GM12878 (cell line): Measurements from ENCODE around the gene INA. TPM values are rescaled to one million over a fixed set of nuclear protein-coding genes. Genes with fewer than 3 reads are reported as not detected.

Experiments
- ATAC-seq: fragments of 200-7000 bp; cut with Tn5 transposase; 3 replicates; pipeline ENCODE4 v1.9.1; 2020; ENCODE audit warnings: mild to moderate bottlenecking, moderate library complexity
- BruUV-seq: library from RNA; stranded (reverse); fragments of 400-500 nt; replicated peaks from 2 replicates; lab custom pipeline; 2021; lab: Mats Ljungman, UMichigan
- CTCF ChIA-PET: fragments of 300-600 bp; sonication (Branson Sonifier 250); formaldehyde crosslinking; extraction: SDS; loops from one replicate; lab custom pipeline; 2021; ENCODE audit warnings: inconsistent platforms; lab: Yijun Ruan, JAX
- POLR2A ChIA-PET: fragments of 350-600 bp; formaldehyde crosslinking; extraction: SDS; loops from one replicate; lab custom pipeline; 2021; ENCODE audit warnings: inconsistent platforms; lab: Charles Lee
- RAD21 ChIA-PET: fragments of 300-600 bp; sonication (Branson Sonifier 250); formaldehyde crosslinking; loops from one replicate; lab custom pipeline; 2023; ENCODE audit warnings: antibody characterized with exemption; ENCODE audit not compliant: unreplicated experiment; lab: Charles Lee
- SMC1A ChIA-PET: fragments of 300-600 bp; sonication (Branson Sonifier 250); formaldehyde crosslinking; loops from one replicate; lab custom pipeline; 2023; ENCODE audit not compliant: unreplicated experiment, uncharacterized antibody; lab: Charles Lee
- DNase-seq: peaks from one replicate; pipeline ENCODE4 v3.0.0-alpha.2; 2011; ENCODE audit warnings: low read depth, low spot score
- FAIRE-seq: peaks from 3 replicates; lab custom pipeline; 2011; peaks lifted over from hg19 to GRCh38; lab: Jason Lieb, UNC
- H2AFZ ChIP-seq: 2 replicates; pipeline ENCODE4 v1.6.0; 2011; ENCODE audit warnings: low read depth, low read length, control low read depth; ENCODE audit not compliant: control insufficient read depth
- H3K27ac ChIP-seq: 2 replicates; pipeline ENCODE4 v1.5.1; 2011; ENCODE audit warnings: control low read depth; ENCODE audit not compliant: control insufficient read depth, insufficient read depth
- H3K27me3 ChIP-seq, 2 experiments: replicated peaks in 1 of 2; 2 replicates each; pipeline versions ENCODE4 v1.6.0 to v1.6.1; 2011; ENCODE audit warnings: low read length in 1 of 2; ENCODE audit not compliant: control insufficient read depth in 2 of 2, insufficient read depth in 2 of 2
- H3K36me3 ChIP-seq, 2 experiments: 2 replicates each; pipeline ENCODE4 v1.5.1; 2011; ENCODE audit warnings: low read length in 1 of 2; ENCODE audit not compliant: control insufficient read depth in 2 of 2, insufficient read depth in 2 of 2
- H3K4me1 ChIP-seq: 2 replicates; pipeline ENCODE4 v1.6.1; 2011; ENCODE audit warnings: mild to moderate bottlenecking, low read length, moderate library complexity, mixed read lengths; ENCODE audit not compliant: control insufficient read depth, insufficient read depth
- H3K4me2 ChIP-seq: 2 replicates; pipeline ENCODE4 v1.6.0; 2011; ENCODE audit warnings: control low read depth; ENCODE audit not compliant: control insufficient read depth, insufficient read depth
- H3K4me3 ChIP-seq: fragments of 200-600 bp; sonication (generic); 2 replicates; pipeline ENCODE4 v1.5.1; 2016
- H3K79me2 ChIP-seq: 2 replicates; pipeline ENCODE4 v1.6.0; 2011; ENCODE audit warnings: low read length; ENCODE audit not compliant: control insufficient read depth, insufficient read depth
- H3K9ac ChIP-seq: 2 replicates; pipeline ENCODE4 v1.8.0; 2011; ENCODE audit warnings: low read length, control low read depth, mixed read lengths; ENCODE audit not compliant: control insufficient read depth, insufficient read depth
- H3K9me3 ChIP-seq: replicated peaks from 3 replicates; pipeline ENCODE4 v1.5.1; 2011; ENCODE audit warnings: mild to moderate bottlenecking, low read length; ENCODE audit not compliant: control insufficient read depth, insufficient read depth
- H4K20me1 ChIP-seq: 2 replicates; pipeline ENCODE4 v1.6.0; 2011; ENCODE audit not compliant: control insufficient read depth, insufficient read depth
- BMI1 ChIP-seq: fragments of 450-650 bp; IDR thresholded peaks from 2 replicates; pipeline ENCODE4 v1.6.1; 2016; ENCODE audit warnings: mild to moderate bottlenecking, moderate library complexity, borderline replicate concordance
- CHD1 ChIP-seq: IDR thresholded peaks from 2 replicates; pipeline ENCODE4 v1.6.1; 2012; ENCODE audit warnings: low read depth, low read length, improper control_type of control experiment
- CHD2 ChIP-seq: IDR thresholded peaks from 2 replicates; pipeline ENCODE4 v1.6.1; 2011; ENCODE audit warnings: low read depth, low read length, improper control_type of control experiment, borderline replicate concordance
- CREB1 ChIP-seq: IDR thresholded peaks from 2 replicates; pipeline ENCODE4 v1.6.1; 2012; ENCODE audit warnings: low read depth, mild to moderate bottlenecking, inconsistent platforms
- DPF2 ChIP-seq: fragments of 450-650 bp; IDR thresholded peaks from 2 replicates; pipeline ENCODE4 v1.6.1; 2017; ENCODE audit warnings: mild to moderate bottlenecking
- HSF1 ChIP-seq: fragments of 150-350 bp; IDR thresholded peaks from 2 replicates; pipeline ENCODE4 v1.6.1; 2014; ENCODE audit warnings: mild to moderate bottlenecking, low read depth, low read length
- MLLT1 ChIP-seq: fragments of 450-650 bp; IDR thresholded peaks from 2 replicates; pipeline ENCODE4 v1.6.1; 2016; ENCODE audit warnings: mild to moderate bottlenecking
- NFIC ChIP-seq: IDR thresholded peaks from 2 replicates; pipeline ENCODE4 v1.6.1; 2012; ENCODE audit warnings: low read depth, mild to moderate bottlenecking, inconsistent platforms, low read length, moderate library complexity
- PAX5 ChIP-seq: IDR thresholded peaks from 2 replicates; pipeline ENCODE4 v1.6.1; 2011; ENCODE audit warnings: low read depth, low read length, borderline replicate concordance
- SP1 ChIP-seq: IDR thresholded peaks from one replicate; pipeline ENCODE4 v1.6.1; 2011; ENCODE audit warnings: low read depth, low read length
- SRF ChIP-seq, 2 experiments: IDR thresholded peaks; 2 replicates each; pipeline ENCODE4 v1.6.1; 2011; ENCODE audit warnings: low read depth in 2 of 2, low read length in 2 of 2, mild to moderate bottlenecking in 1 of 2, moderate library complexity in 1 of 2
- STAT1 ChIP-seq: fragments of 450-650 bp; conservative IDR thresholded peaks from 2 replicates; pipeline ENCODE4 v1.6.1; 2014; ENCODE audit warnings: antibody characterized with exemption, mild to moderate bottlenecking
- YY1 ChIP-seq: IDR thresholded peaks from 2 replicates; pipeline ENCODE4 v1.6.1; 2011; ENCODE audit warnings: low read depth, mild to moderate bottlenecking, low read length
- ZNF24 ChIP-seq: fragments of 450-650 bp; IDR thresholded peaks from 2 replicates; pipeline ENCODE4 v1.6.1; 2017; ENCODE audit warnings: antibody characterized with exemption, mild to moderate bottlenecking
- ZNF687 ChIP-seq: fragments of 450-650 bp; IDR thresholded peaks from 2 replicates; pipeline ENCODE4 v1.6.1; 2017; ENCODE audit warnings: mild to moderate bottlenecking, moderate library complexity
- WGBS: methylation state at CpG from one replicate; pipeline ENCODE4 v1.1.6; 2016; ENCODE audit warnings: low lambda C conversion rate; ENCODE audit not compliant: insufficient replicate concordance, insufficient coverage; ENCODE audit errors: missing lambda C conversion rate; 5-methylcytosine and 5-hydroxymethylcytosine counted together
- in situ Hi-C: fragments of 300-500 bp; cut with MboI; formaldehyde crosslinking; loops from 9 replicates; pipeline ENCODE4 v1.14.3; 2018; ENCODE audit warnings: mixed read lengths
- intact Hi-C: fragments of 100-400 bp; cut with micrococcal nuclease; formaldehyde crosslinking; loops from one replicate; pipeline ENCODE4 v1.14.2; 2022; ENCODE audit not compliant: unreplicated experiment
- polyA plus RNA-seq, 11 experiments: library from polyadenylated mRNA; depleted of rRNA in 4 of 11; unstranded in 6 of 11; stranded (reverse) in 5 of 11; fragments of >200 nt; fragmentation: Nextera tagmentation in 4 of 11; fragmentation: Illumina TruSeq in 1 of 11; extraction: Ambion mirVana in 4 of 11; extraction: Trizol in 1 of 11; gene quantifications; 1 replicate in 1 of 11; 2 replicates in 10 of 11; pipeline versions ENCODE4 v1.2.1 to v1.2.3, GENCODE V29; 2011 to 2016; ENCODE audit warnings: inconsistent platforms in 2 of 11, missing spikeins in 2 of 11, low read depth in 1 of 11
- total RNA-seq, 4 experiments: library from RNA; depleted of rRNA in 3 of 4; stranded (reverse); fragments of >200 nt in 3 of 4; fragmentation: Illumina TruSeq in 1 of 4; extraction: Trizol in 1 of 4; gene quantifications; 2 replicates each; pipeline versions ENCODE4 v1.2.1 to v1.2.3, GENCODE V29; 2013 to 2021

INA gene
- total and polyA plus RNA-seq, 10 of the 15 experiments (the other 5 are each of a cell fraction or from before 2014, with no cell fraction given): 0.14 to 0.23 TPM; not detected in 8

- TF ChIP-seq CREB1: no peak
- TF ChIP-seq MLLT1: no peak
- no peak for TF ChIP-seq BMI1
- TF ChIP-seq DPF2: no peak
- no peak for TF ChIP-seq ZNF687
- no peak for TF ChIP-seq PAX5
Measured at GRCh38 chr10:103295374-103296015, 18.6 kb downstream of the INA start (continued).

GRCh38 chr10:103307594-103307993, 30.7 kb downstream of the INA start:
- no peaks in the 10 kb centered on the region for H3K79me2 ChIP-seq
- no peaks in the 10 kb centered on the region for H3K27me3 ChIP-seq
- intact Hi-C loops: no loop called here
- H4K20me1 ChIP-seq: no peaks in the 10 kb centered on the region
- WGBS: 99% methylated on average over 5 of the region's 5 CpGs
- no TSS peak for BruUV-seq
- H3K4me1 ChIP-seq: no peaks in the 10 kb centered on the region
- no peak overlapping the region for H2AFZ ChIP-seq
- RAD21 ChIA-PET: no interaction called here
- POLR2A ChIA-PET: no interaction called here
- DNase-seq: no peak
- H3K4me3 ChIP-seq: no peak overlapping the region
- no peak for ATAC-seq
- no peaks in the 10 kb centered on the region for H3K9me3 ChIP-seq
- no peak overlapping the region for H3K9ac ChIP-seq
- H3K4me2 ChIP-seq: no peak overlapping the region
- no peak overlapping the region for H3K27ac ChIP-seq
- SMC1A ChIA-PET: no interaction called here
- peaks cover 0 to 5% of the 10 kb centered on the region in 2 experiments; a peak in 3 of 4 replicates for H3K36me3 ChIP-seq
- CTCF ChIA-PET: no interaction called here
- no peak for FAIRE-seq
- in situ Hi-C loops: no loop called here
- no peak for TF ChIP-seq HSF1
- no peak for TF ChIP-seq ZNF24
- TF ChIP-seq SRF (IDR thresholded peaks at IDR 0.05; ENCODE audit: low read depth in 2 of 2, low read length in 2 of 2): no peak
- no peak for TF ChIP-seq SP1
- TF ChIP-seq NFIC: no peak
- no peak for TF ChIP-seq YY1
- no peak for TF ChIP-seq CHD1
- TF ChIP-seq CHD2: no peak
- no peak for TF ChIP-seq STAT1
